HepG2 (cell line): ENCODE measurements around the gene MRPL9. TPM values are rescaled to one million over a fixed set of nuclear protein-coding genes. Genes with fewer than 3 reads are reported as not detected.
A peak's percentile ranks its signal among the peaks of the same experiment; 100 is the strongest.

Experiments used
- FOXP1 ChIP-seq, 2 experiments: fragments of 450-650 bp in 1 of 2; IDR thresholded peaks; 2 replicates each; pipeline ENCODE4 v1.6.1; 2017 to 2018; ENCODE audit warnings: antibody characterized with exemption in 1 of 2
- FUBP1 ChIP-seq: sonication (generic); formaldehyde crosslinking; IDR thresholded peaks from 2 replicates; pipeline ENCODE4 v1.5.1; 2020; ENCODE audit warnings: missing genetic modification reagents, mild to moderate bottlenecking, borderline replicate concordance
- HCFC1 ChIP-seq: fragments of 150-350 bp; IDR thresholded peaks from 2 replicates; pipeline ENCODE4 v1.6.1; 2014; ENCODE audit warnings: low read depth, low read length
- HNF4G ChIP-seq, 2 experiments: sonication (generic) in 1 of 2; formaldehyde crosslinking in 1 of 2; IDR thresholded peaks; 2 replicates each; pipeline versions ENCODE4 v1.4.0 to v1.6.1; 2011 to 2020; ENCODE audit warnings: borderline replicate concordance in 2 of 2, low read depth in 2 of 2, mild to moderate bottlenecking in 2 of 2, low read length in 1 of 2, missing genetic modification reagents in 1 of 2, moderate library complexity in 1 of 2
- MAFG ChIP-seq: sonication (generic); formaldehyde crosslinking; IDR thresholded peaks from 2 replicates; pipeline ENCODE4 v1.5.1; 2020; ENCODE audit warnings: mild to moderate bottlenecking, missing genetic modification reagents
- NRL ChIP-seq: sonication (generic); formaldehyde crosslinking; IDR thresholded peaks from 2 replicates; pipeline ENCODE4 v1.5.0; 2020; ENCODE audit warnings: missing genetic modification reagents, mild to moderate bottlenecking, moderate library complexity, borderline replicate concordance
- PRPF4 ChIP-seq: fragments of 200-400 bp; formaldehyde crosslinking; IDR thresholded peaks from 2 replicates; pipeline ENCODE4 v1.6.1; 2016; ENCODE audit warnings: low read length, low read depth; ENCODE audit not compliant: poor library complexity, severe bottlenecking
- RFXAP ChIP-seq: sonication (generic); formaldehyde crosslinking; IDR thresholded peaks from 2 replicates; pipeline ENCODE4 v1.4.0; 2020; ENCODE audit warnings: missing genetic modification reagents, borderline replicate concordance
- SIN3A ChIP-seq: IDR thresholded peaks from 2 replicates; pipeline ENCODE4 v1.6.1; 2011; ENCODE audit warnings: low read depth, mild to moderate bottlenecking, control low read depth, low read length, borderline replicate concordance
- SRSF4 ChIP-seq: fragments of 200-400 bp; formaldehyde crosslinking; IDR thresholded peaks from one replicate; pipeline ENCODE4 v1.6.1; 2018; ENCODE audit warnings: mild to moderate bottlenecking, low read depth, low read length, moderate library complexity; ENCODE audit not compliant: poor library complexity, severe bottlenecking
- TFDP1 ChIP-seq: IDR thresholded peaks from 2 replicates; pipeline ENCODE4 v1.6.1; 2016; ENCODE audit warnings: missing compliant biosample characterization, missing genetic modification reagents, borderline replicate concordance
- ZBTB14 ChIP-seq: sonication (generic); formaldehyde crosslinking; IDR thresholded peaks from 2 replicates; pipeline ENCODE4 v1.4.0; 2020; ENCODE audit warnings: missing genetic modification reagents
- ZNF101 ChIP-seq: sonication (generic); formaldehyde crosslinking; IDR thresholded peaks from 2 replicates; pipeline ENCODE4 v1.4.0; 2020; ENCODE audit warnings: mild to moderate bottlenecking, low read depth, missing genetic modification reagents, borderline replicate concordance
- ZNF430 ChIP-seq: sonication (generic); formaldehyde crosslinking; IDR thresholded peaks from 2 replicates; pipeline ENCODE4 v1.9.0; 2021; ENCODE audit warnings: mild to moderate bottlenecking, missing genetic modification reagents
- ZNF512B ChIP-seq: sonication (generic); formaldehyde crosslinking; IDR thresholded peaks from 2 replicates; pipeline ENCODE4 v1.5.1; 2020; ENCODE audit warnings: missing genetic modification reagents, mild to moderate bottlenecking, borderline replicate concordance
- ZNF598 ChIP-seq: sonication (generic); formaldehyde crosslinking; IDR thresholded peaks from 2 replicates; pipeline ENCODE4 v1.5.1; 2020; ENCODE audit warnings: mild to moderate bottlenecking, missing genetic modification reagents, borderline replicate concordance
- ZNF724P ChIP-seq: sonication (generic); formaldehyde crosslinking; IDR thresholded peaks from 2 replicates; pipeline ENCODE4 v1.8.0; 2022; ENCODE audit warnings: missing genetic modification reagents, borderline replicate concordance
- ZNF772 ChIP-seq: sonication (generic); formaldehyde crosslinking; IDR thresholded peaks from 2 replicates; pipeline ENCODE4 v1.5.0; 2020; ENCODE audit warnings: mild to moderate bottlenecking, missing genetic modification reagents
- ZNF777 ChIP-seq: sonication (generic); formaldehyde crosslinking; IDR thresholded peaks from 2 replicates; pipeline ENCODE4 v1.4.0; 2020; ENCODE audit warnings: missing genetic modification reagents
- ZSCAN20 ChIP-seq: sonication (generic); formaldehyde crosslinking; IDR thresholded peaks from 2 replicates; pipeline ENCODE4 v1.4.0; 2020; ENCODE audit warnings: missing genetic modification reagents, mild to moderate bottlenecking, borderline replicate concordance
- polyA plus RNA-seq, 8 experiments: library from polyadenylated mRNA; depleted of rRNA in 3 of 8; stranded (reverse) in 7 of 8; unstranded in 1 of 8; fragments of >200 nt; fragmentation: Illumina TruSeq in 4 of 8; extraction: Trizol in 4 of 8; gene quantifications; 2 replicates each; pipeline versions ENCODE4 v1.2.1 to v1.2.3, GENCODE V29; 2011 to 2016; ENCODE audit warnings: low read depth in 4 of 8, missing spikeins in 1 of 8, mixed read lengths in 1 of 8; ENCODE audit not compliant: insufficient read depth in 1 of 8
- total RNA-seq, 5 experiments: library from RNA; depleted of rRNA; stranded (reverse); fragments of >200 nt; fragmentation: Illumina TruSeq; extraction: Trizol; gene quantifications; 2 replicates each; pipeline ENCODE4 v1.2.3, GENCODE V29; 2016; ENCODE audit warnings: low read depth in 1 of 5

MRPL9 gene
- total and polyA plus RNA-seq, 2 of the 13 experiments (the other 11 are each of a cell fraction or from before 2014, with no cell fraction given): 72.1 to 107 TPM

- TF ChIP-seq TFDP1 (CRISPR knock-in tag): no peak
- TF ChIP-seq ZNF598 (CRISPR knock-in tag): peak; percentile 93; the same call in 1 of the 2 replicates
- peak; percentile 27; the same call in 1 of the 2 replicates for TF ChIP-seq NRL (CRISPR knock-in tag)
- peak; percentile 77 for TF ChIP-seq RFXAP
- no peak for TF ChIP-seq SRSF4
- no peak for TF ChIP-seq ZNF512B (CRISPR knock-in tag)
- TF ChIP-seq ZNF101 (CRISPR knock-in tag): no peak
- no peak for TF ChIP-seq ZBTB14 (CRISPR knock-in tag)
- TF ChIP-seq HCFC1: peak; percentile 62; the same call in 1 of the 2 replicates
- 0 out of 2 replicates have a peak, but pooled peaks have one; percentile 47 for TF ChIP-seq ZSCAN20 (CRISPR knock-in tag)
- peak; percentile 75; the same call in 1 of the 2 replicates for TF ChIP-seq ZNF772 (CRISPR knock-in tag)
- TF ChIP-seq SIN3A: no peak
- peak; percentile 75 for TF ChIP-seq ZNF777 (CRISPR knock-in tag)
- no peak for TF ChIP-seq FOXP1 (IDR thresholded peaks at IDR 0.05)
- no peak for TF ChIP-seq FOXP1 (CRISPR knock-in tag; IDR thresholded peaks at IDR 0.05)
- TF ChIP-seq HNF4G (IDR thresholded peaks at IDR 0.05; ENCODE audit: borderline replicate concordance, low read depth, low read length): no peak; the same call in 1 of the 2 replicates
- no peak for TF ChIP-seq HNF4G (CRISPR knock-in tag; IDR thresholded peaks at IDR 0.05; ENCODE audit: borderline replicate concordance, low read depth)
- TF ChIP-seq MAFG (CRISPR knock-in tag): no peak; the same call in 1 of the 2 replicates
- no peak for TF ChIP-seq ZNF724P
- no peak for TF ChIP-seq PRPF4
- TF ChIP-seq FUBP1 (CRISPR knock-in tag): no peak
- TF ChIP-seq ZNF430 (CRISPR knock-in tag): peak; percentile 73
These were observed at the start of gene MRPL9 (continued) for GRCh38 chr1:151762941-151763921.
